Astrocyte (in vitro differentiated cells and primary cell): ENCODE results near the gene ZNF260. TPM values are rescaled to one million over a fixed set of nuclear protein-coding genes. Genes with fewer than 3 reads are reported as not detected.

Experiments
- DNase-seq: peaks from one replicate; pipeline ENCODE4 v3.0.0-alpha.2; 2010; ENCODE audit warnings: low read depth
- FAIRE-seq: peaks from 2 replicates; lab custom pipeline; 2011; peaks lifted over from hg19 to GRCh38; lab: Jason Lieb, UNC
- H2AFZ ChIP-seq: 2 replicates; pipeline ENCODE4 v1.6.0; 2012; ENCODE audit warnings: low read depth, low read length, inconsistent platforms
- H3K27ac ChIP-seq: 2 replicates; pipeline ENCODE4 v1.5.1; 2011; ENCODE audit warnings: low read depth, low read length, inconsistent platforms
- H3K27me3 ChIP-seq: 2 replicates; pipeline ENCODE4 v1.6.0; 2011; ENCODE audit warnings: low read length, inconsistent platforms; ENCODE audit not compliant: insufficient read depth
- H3K36me3 ChIP-seq: 2 replicates; pipeline ENCODE4 v1.5.1; 2011; ENCODE audit warnings: low read length, inconsistent platforms; ENCODE audit not compliant: insufficient read depth
- H3K4me1 ChIP-seq: 2 replicates; pipeline ENCODE4 v1.5.1; 2011; ENCODE audit warnings: low read length, inconsistent platforms; ENCODE audit not compliant: insufficient read depth
- H3K4me2 ChIP-seq: 2 replicates; pipeline ENCODE4 v1.6.0; 2012; ENCODE audit warnings: low read length, inconsistent platforms
- H3K4me3 ChIP-seq: 2 replicates; pipeline ENCODE4 v1.5.1; 2011; ENCODE audit warnings: low read depth, mild to moderate bottlenecking, low read length, inconsistent platforms; ENCODE audit not compliant: insufficient read depth
- H3K79me2 ChIP-seq: 2 replicates; pipeline ENCODE4 v1.6.0; 2012; ENCODE audit warnings: mild to moderate bottlenecking, low read length, inconsistent platforms; ENCODE audit not compliant: insufficient read depth
- H3K9ac ChIP-seq: 2 replicates; pipeline ENCODE4 v1.6.0; 2012; ENCODE audit warnings: mild to moderate bottlenecking, low read length, inconsistent platforms
- H3K9me3 ChIP-seq: 2 replicates; pipeline ENCODE4 v1.5.1; 2012; ENCODE audit warnings: low read depth, mild to moderate bottlenecking, low read length, inconsistent platforms; ENCODE audit not compliant: insufficient read depth
- H4K20me1 ChIP-seq: 2 replicates; pipeline ENCODE4 v1.6.0; 2012; ENCODE audit warnings: low read length, inconsistent platforms; ENCODE audit not compliant: insufficient read depth
- H3K27ac Mint-ChIP-seq: one replicate; pipeline ENCODE4 v1.8.0; 2021; ENCODE audit warnings: mild to moderate bottlenecking, mixed read lengths; ENCODE audit not compliant: unreplicated experiment
- H3K27me3 Mint-ChIP-seq: one replicate; pipeline ENCODE4 v1.8.0; 2021; ENCODE audit warnings: low read depth, mixed read lengths; ENCODE audit not compliant: unreplicated experiment
- H3K36me3 Mint-ChIP-seq: one replicate; pipeline ENCODE4 v1.8.0; 2021; ENCODE audit warnings: low read depth, mixed read lengths; ENCODE audit not compliant: unreplicated experiment
- H3K4me1 Mint-ChIP-seq: one replicate; pipeline ENCODE4 v1.8.0; 2021; ENCODE audit warnings: low read depth, mixed read lengths; ENCODE audit not compliant: unreplicated experiment
- H3K4me3 Mint-ChIP-seq: one replicate; pipeline ENCODE4 v1.8.0; 2021; ENCODE audit warnings: mild to moderate bottlenecking, moderate library complexity, mixed read lengths; ENCODE audit not compliant: unreplicated experiment
- H3K9me3 Mint-ChIP-seq: one replicate; pipeline ENCODE4 v1.8.0; 2021; ENCODE audit warnings: mild to moderate bottlenecking, mixed read lengths; ENCODE audit not compliant: unreplicated experiment
- CTCF ChIP-seq: IDR thresholded peaks from 2 replicates; pipeline ENCODE4 v1.5.1; 2011; ENCODE audit warnings: low read depth, mild to moderate bottlenecking, inconsistent platforms, low read length, moderate library complexity; ENCODE audit not compliant: insufficient read depth
- EZH2 ChIP-seq: IDR thresholded peaks from 2 replicates; pipeline ENCODE4 v1.6.1; 2012; ENCODE audit warnings: mild to moderate bottlenecking, low read length, inconsistent platforms; ENCODE audit not compliant: insufficient read depth
- total RNA-seq: library from RNA; stranded (reverse); gene quantifications from 2 replicates; pipeline ENCODE4 v1.2.1, GENCODE V29; 2021

Gene ZNF260
- total RNA-seq, 1 donor from 2014 or later: 26.6 TPM

GRCh38 chr19:36574741-36575140 lies 46.7 kb upstream of the ZNF260 start:
- H3K27ac Mint-ChIP-seq: peak overlapping the region; percentile 93
- H3K79me2 ChIP-seq: peaks cover 68% of the 10 kb centered on the region

GRCh38 chr19:36573895-36574720 lies 46.0 kb upstream of the ZNF260 start:
- TF ChIP-seq CTCF (no peak), EZH2 (no peak)
- DNase-seq: peak; percentile 43
- peaks cover 23% of the 10 kb centered on the region for H3K9me3 Mint-ChIP-seq
- Histone ChIP-seq H3K4me1 (no peaks in the 10 kb centered on the region), H3K27me3 (no peaks in the 10 kb centered on the region), H3K4me2 (peak overlapping the region; percentile 93), H3K27ac (peak overlapping the region; percentile 71), H2AFZ (peak overlapping the region; percentile 86), H3K9ac (peak overlapping the region; percentile 90), H3K36me3 (peaks cover 11% of the 10 kb centered on the region), H4K20me1 (no peaks in the 10 kb centered on the region), H3K79me2 (peaks cover 73% of the 10 kb centered on the region), H3K9me3 (peaks cover 8% of the 10 kb centered on the region), H3K4me3 (peak overlapping the region; percentile 87)
- no peak for FAIRE-seq
- H3K27ac Mint-ChIP-seq: peak overlapping the region; percentile 93
- peak overlapping the region; percentile 98 for H3K4me3 Mint-ChIP-seq
- peaks cover 14% of the 10 kb centered on the region for H3K4me1 Mint-ChIP-seq
- peaks cover 29% of the 10 kb centered on the region for H3K36me3 Mint-ChIP-seq
- no peaks in the 10 kb centered on the region for H3K27me3 Mint-ChIP-seq

More at GRCh38 chr19:36574741-36575140, 46.7 kb upstream of the ZNF260 start:
- Histone ChIP-seq H3K9ac (no peak overlapping the region), H3K9me3 (peaks cover 8% of the 10 kb centered on the region), H3K27ac (no peak overlapping the region), H3K4me3 (peak overlapping the region; percentile 87), H3K27me3 (no peaks in the 10 kb centered on the region), H3K36me3 (peaks cover 15% of the 10 kb centered on the region), H4K20me1 (no peaks in the 10 kb centered on the region), H3K4me1 (no peaks in the 10 kb centered on the region), H2AFZ (no peak overlapping the region), H3K4me2 (peak overlapping the region; percentile 93)
- no peak for FAIRE-seq
- DNase-seq: no peak
- peak overlapping the region; percentile 98 for H3K4me3 Mint-ChIP-seq
- TF ChIP-seq EZH2 (no peak), CTCF (no peak)
- H3K4me1 Mint-ChIP-seq: peaks cover 14% of the 10 kb centered on the region
- peaks cover 26% of the 10 kb centered on the region for H3K36me3 Mint-ChIP-seq
- H3K9me3 Mint-ChIP-seq: peaks cover 22% of the 10 kb centered on the region
- no peaks in the 10 kb centered on the region for H3K27me3 Mint-ChIP-seq
